ENCODE results near the gene BCL11A. TPM values are rescaled to one million over a fixed set of nuclear protein-coding genes. Genes with fewer than 3 reads are reported as not detected.

The BCL11A gene
- total and polyA plus RNA-seq, 2 experiments from 2014 or later = 57.5 to 77.6 TPM

DNA sequence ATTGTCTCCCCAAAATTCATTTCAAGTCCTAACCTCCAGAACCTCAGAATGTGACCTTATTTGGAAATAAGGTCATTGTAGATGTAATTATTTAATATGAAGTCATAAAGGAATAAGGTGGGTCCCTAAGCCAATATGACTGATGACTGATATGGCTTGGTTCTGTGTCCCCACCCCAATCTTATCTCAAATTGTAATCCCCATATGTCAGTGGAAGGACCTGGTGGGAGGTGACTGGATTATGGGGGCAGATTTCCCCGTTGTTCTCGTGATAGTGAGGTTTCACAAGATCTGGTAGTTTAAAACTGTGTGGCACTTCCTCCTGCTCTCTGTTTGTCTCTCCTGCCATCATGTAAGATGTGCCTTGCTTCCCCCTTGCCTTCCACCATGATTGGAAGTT, 43.0 kb upstream of the BCL11A start:
- no peak for DNase-seq (ENCODE audit: low spot score)
- Mint-ChIP-seq H3K27me3 (ENCODE audit: insufficient read depth, low read depth, poor library complexity) (peaks cover 2% of the 10 kb centered on the region), H3K9me3 (peaks cover 26% of the 10 kb centered on the region), H3K27ac (no peak overlapping the region), H3K36me3 (ENCODE audit: low read depth) (peaks cover 7% of the 10 kb centered on the region; the same call in 2 of the 3 replicates), H3K4me1 (no peaks in the 10 kb centered on the region), H3K4me3 (no peak overlapping the region)
- no peak overlapping the region for H3K4me2 ChIP-seq
- no peak for ATAC-seq
- no peaks in the 10 kb centered on the region for H3K79me2 ChIP-seq (replicated peaks; ENCODE audit: insufficient read depth)
- no peaks in the 10 kb centered on the region for H3K36me3 ChIP-seq (ENCODE audit: insufficient read depth)
- no peaks in the 10 kb centered on the region for H4K20me1 ChIP-seq (replicated peaks; ENCODE audit: insufficient read depth)
- peaks cover 17% of the 10 kb centered on the region for H3K9me2 ChIP-seq (ENCODE audit: insufficient read depth)
- H2AFZ ChIP-seq = no peak overlapping the region
- H3K4me1 ChIP-seq (ENCODE audit: insufficient read depth) = no peaks in the 10 kb centered on the region
- H3F3A ChIP-seq (replicated peaks; ENCODE audit: low read depth) = no peaks in the 10 kb centered on the region
- no peaks in the 10 kb centered on the region for H3K27me3 ChIP-seq (ENCODE audit: insufficient read depth)
- H3K4me3 ChIP-seq = no peak overlapping the region
- no peak overlapping the region for H3K27ac ChIP-seq (ENCODE audit: low read depth)
- TF ChIP-seq STAT1 (IDR thresholded peaks at IDR 0.05; ENCODE audit: unreplicated experiment) (no peak), CREB1 (CRISPR knock-in tag; IDR thresholded peaks at IDR 0.05; ENCODE audit: low read depth) (no peak), NANOG (IDR thresholded peaks at IDR 0.05; ENCODE audit: borderline replicate concordance) (no peak), JUNB (IDR thresholded peaks at IDR 0.05; ENCODE audit: unreplicated experiment) (no peak), ZNF114 (CRISPR knock-in tag; IDR thresholded peaks at IDR 0.05) (no peak), ZNF331 (CRISPR knock-in tag; IDR thresholded peaks at IDR 0.05; ENCODE audit: low read depth) (no peak), EZH2phosphoT487 (IDR thresholded peaks at IDR 0.05; ENCODE audit: unreplicated experiment) (no peak)
- TF ChIP-seq, protein P1, sequence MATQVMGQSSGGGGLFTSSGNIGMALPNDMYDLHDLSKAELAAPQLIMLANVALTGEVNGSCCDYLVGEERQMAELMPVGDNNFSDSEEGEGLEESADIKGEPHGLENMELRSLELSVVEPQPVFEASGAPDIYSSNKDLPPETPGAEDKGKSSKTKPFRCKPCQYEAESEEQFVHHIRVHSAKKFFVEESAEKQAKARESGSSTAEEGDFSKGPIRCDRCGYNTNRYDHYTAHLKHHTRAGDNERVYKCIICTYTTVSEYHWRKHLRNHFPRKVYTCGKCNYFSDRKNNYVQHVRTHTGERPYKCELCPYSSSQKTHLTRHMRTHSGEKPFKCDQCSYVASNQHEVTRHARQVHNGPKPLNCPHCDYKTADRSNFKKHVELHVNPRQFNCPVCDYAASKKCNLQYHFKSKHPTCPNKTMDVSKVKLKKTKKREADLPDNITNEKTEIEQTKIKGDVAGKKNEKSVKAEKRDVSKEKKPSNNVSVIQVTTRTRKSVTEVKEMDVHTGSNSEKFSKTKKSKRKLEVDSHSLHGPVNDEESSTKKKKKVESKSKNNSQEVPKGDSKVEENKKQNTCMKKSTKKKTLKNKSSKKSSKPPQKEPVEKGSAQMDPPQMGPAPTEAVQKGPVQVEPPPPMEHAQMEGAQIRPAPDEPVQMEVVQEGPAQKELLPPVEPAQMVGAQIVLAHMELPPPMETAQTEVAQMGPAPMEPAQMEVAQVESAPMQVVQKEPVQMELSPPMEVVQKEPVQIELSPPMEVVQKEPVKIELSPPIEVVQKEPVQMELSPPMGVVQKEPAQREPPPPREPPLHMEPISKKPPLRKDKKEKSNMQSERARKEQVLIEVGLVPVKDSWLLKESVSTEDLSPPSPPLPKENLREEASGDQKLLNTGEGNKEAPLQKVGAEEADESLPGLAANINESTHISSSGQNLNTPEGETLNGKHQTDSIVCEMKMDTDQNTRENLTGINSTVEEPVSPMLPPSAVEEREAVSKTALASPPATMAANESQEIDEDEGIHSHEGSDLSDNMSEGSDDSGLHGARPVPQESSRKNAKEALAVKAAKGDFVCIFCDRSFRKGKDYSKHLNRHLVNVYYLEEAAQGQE (IDR thresholded peaks at IDR 0.05; ENCODE audit: unreplicated experiment) = no peak
- TF ChIP-seq, protein P2, sequence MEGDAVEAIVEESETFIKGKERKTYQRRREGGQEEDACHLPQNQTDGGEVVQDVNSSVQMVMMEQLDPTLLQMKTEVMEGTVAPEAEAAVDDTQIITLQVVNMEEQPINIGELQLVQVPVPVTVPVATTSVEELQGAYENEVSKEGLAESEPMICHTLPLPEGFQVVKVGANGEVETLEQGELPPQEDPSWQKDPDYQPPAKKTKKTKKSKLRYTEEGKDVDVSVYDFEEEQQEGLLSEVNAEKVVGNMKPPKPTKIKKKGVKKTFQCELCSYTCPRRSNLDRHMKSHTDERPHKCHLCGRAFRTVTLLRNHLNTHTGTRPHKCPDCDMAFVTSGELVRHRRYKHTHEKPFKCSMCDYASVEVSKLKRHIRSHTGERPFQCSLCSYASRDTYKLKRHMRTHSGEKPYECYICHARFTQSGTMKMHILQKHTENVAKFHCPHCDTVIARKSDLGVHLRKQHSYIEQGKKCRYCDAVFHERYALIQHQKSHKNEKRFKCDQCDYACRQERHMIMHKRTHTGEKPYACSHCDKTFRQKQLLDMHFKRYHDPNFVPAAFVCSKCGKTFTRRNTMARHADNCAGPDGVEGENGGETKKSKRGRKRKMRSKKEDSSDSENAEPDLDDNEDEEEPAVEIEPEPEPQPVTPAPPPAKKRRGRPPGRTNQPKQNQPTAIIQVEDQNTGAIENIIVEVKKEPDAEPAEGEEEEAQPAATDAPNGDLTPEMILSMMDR (conservative IDR thresholded peaks at IDR 0.05; ENCODE audit: low read depth in 2 of 2) = no peak

DNA sequence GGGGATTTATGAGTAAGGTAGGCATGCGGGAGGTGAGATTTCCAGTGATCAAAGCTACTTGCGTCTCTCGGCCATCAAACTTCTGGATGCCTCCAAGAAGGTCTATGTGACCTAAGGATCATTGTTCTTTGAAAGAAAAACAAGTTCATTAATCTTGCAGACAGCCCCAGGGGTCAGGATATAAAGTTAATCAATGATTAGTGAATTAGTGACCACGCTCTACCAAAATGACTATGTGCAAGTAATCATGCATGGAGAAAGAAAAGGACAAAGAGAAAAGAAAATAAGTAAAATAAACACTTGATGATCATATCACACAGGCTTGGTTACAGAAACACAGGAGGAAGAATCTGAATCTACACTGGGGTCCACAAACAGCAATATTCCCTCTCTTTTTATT, 42.5 kb upstream of the BCL11A start:
- no peaks in the 10 kb centered on the region for H3F3A ChIP-seq (replicated peaks; ENCODE audit: low read depth)
- Mint-ChIP-seq H3K27ac (no peak overlapping the region), H3K27me3 (ENCODE audit: insufficient read depth, low read depth, poor library complexity) (peaks cover 2% of the 10 kb centered on the region), H3K4me3 (no peak overlapping the region), H3K9me3 (peaks cover 26% of the 10 kb centered on the region), H3K4me1 (no peaks in the 10 kb centered on the region), H3K36me3 (ENCODE audit: low read depth) (peaks cover 7% of the 10 kb centered on the region; the same call in 2 of the 3 replicates)
- H3K27me3 ChIP-seq (ENCODE audit: insufficient read depth) = no peaks in the 10 kb centered on the region
- no peaks in the 10 kb centered on the region for H3K36me3 ChIP-seq (ENCODE audit: insufficient read depth)
- H3K4me3 ChIP-seq = no peak overlapping the region
- H3K79me2 ChIP-seq (replicated peaks; ENCODE audit: insufficient read depth) = no peaks in the 10 kb centered on the region
- no peak for DNase-seq (ENCODE audit: low spot score)
- H3K4me2 ChIP-seq = no peak overlapping the region
- H4K20me1 ChIP-seq (replicated peaks; ENCODE audit: insufficient read depth) = no peaks in the 10 kb centered on the region
- H3K4me1 ChIP-seq (ENCODE audit: insufficient read depth) = no peaks in the 10 kb centered on the region
- no peak overlapping the region for H2AFZ ChIP-seq
- H3K9me2 ChIP-seq (ENCODE audit: insufficient read depth) = peaks cover 21% of the 10 kb centered on the region
- no peak for ATAC-seq
- no peak overlapping the region for H3K27ac ChIP-seq (ENCODE audit: low read depth)
- no peak for TF ChIP-seq EZH2phosphoT487 (IDR thresholded peaks at IDR 0.05; ENCODE audit: unreplicated experiment)
- TF ChIP-seq, protein P3, sequence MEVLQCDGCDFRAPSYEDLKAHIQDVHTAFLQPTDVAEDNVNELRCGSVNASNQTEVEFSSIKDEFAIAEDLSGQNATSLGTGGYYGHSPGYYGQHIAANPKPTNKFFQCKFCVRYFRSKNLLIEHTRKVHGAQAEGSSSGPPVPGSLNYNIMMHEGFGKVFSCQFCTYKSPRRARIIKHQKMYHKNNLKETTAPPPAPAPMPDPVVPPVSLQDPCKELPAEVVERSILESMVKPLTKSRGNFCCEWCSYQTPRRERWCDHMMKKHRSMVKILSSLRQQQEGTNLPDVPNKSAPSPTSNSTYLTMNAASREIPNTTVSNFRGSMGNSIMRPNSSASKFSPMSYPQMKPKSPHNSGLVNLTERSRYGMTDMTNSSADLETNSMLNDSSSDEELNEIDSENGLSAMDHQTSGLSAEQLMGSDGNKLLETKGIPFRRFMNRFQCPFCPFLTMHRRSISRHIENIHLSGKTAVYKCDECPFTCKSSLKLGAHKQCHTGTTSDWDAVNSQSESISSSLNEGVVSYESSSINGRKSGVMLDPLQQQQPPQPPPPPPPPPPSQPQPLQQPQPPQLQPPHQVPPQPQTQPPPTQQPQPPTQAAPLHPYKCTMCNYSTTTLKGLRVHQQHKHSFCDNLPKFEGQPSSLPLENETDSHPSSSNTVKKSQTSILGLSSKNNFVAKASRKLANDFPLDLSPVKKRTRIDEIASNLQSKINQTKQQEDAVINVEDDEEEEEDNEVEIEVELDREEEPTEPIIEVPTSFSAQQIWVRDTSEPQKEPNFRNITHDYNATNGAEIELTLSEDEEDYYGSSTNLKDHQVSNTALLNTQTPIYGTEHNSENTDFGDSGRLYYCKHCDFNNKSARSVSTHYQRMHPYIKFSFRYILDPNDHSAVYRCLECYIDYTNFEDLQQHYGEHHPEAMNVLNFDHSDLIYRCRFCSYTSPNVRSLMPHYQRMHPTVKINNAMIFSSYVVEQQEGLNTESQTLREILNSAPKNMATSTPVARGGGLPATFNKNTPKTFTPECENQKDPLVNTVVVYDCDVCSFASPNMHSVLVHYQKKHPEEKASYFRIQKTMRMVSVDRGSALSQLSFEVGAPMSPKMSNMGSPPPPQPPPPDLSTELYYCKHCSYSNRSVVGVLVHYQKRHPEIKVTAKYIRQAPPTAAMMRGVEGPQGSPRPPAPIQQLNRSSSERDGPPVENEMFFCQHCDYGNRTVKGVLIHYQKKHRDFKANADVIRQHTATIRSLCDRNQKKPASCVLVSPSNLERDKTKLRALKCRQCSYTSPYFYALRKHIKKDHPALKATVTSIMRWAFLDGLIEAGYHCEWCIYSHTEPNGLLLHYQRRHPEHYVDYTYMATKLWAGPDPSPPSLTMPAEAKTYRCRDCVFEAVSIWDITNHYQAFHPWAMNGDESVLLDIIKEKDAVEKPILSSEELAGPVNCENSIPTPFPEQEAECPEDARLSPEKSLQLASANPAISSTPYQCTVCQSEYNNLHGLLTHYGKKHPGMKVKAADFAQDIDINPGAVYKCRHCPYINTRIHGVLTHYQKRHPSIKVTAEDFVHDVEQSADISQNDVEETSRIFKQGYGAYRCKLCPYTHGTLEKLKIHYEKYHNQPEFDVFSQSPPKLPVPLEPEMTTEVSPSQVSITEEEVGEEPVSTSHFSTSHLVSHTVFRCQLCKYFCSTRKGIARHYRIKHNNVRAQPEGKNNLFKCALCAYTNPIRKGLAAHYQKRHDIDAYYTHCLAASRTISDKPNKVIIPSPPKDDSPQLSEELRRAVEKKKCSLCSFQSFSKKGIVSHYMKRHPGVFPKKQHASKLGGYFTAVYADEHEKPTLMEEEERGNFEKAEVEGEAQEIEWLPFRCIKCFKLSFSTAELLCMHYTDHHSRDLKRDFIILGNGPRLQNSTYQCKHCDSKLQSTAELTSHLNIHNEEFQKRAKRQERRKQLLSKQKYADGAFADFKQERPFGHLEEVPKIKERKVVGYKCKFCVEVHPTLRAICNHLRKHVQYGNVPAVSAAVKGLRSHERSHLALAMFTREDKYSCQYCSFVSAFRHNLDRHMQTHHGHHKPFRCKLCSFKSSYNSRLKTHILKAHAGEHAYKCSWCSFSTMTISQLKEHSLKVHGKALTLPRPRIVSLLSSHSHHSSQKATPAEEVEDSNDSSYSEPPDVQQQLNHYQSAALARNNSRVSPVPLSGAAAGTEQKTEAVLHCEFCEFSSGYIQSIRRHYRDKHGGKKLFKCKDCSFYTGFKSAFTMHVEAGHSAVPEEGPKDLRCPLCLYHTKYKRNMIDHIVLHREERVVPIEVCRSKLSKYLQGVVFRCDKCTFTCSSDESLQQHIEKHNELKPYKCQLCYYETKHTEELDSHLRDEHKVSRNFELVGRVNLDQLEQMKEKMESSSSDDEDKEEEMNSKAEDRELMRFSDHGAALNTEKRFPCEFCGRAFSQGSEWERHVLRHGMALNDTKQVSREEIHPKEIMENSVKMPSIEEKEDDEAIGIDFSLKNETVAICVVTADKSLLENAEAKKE (CRISPR knock-in tag; IDR thresholded peaks at IDR 0.05) = no peak
- TF ChIP-seq POLR2AphosphoS5 (IDR thresholded peaks at IDR 0.05; ENCODE audit: low read depth) = no peak
- TF ChIP-seq ZNF331 (CRISPR knock-in tag; IDR thresholded peaks at IDR 0.05; ENCODE audit: low read depth) = no peak

Data from GM23338 (cell line).